ENCODE measurements around the gene RAD51AP2. TPM values are rescaled to one million over a fixed set of nuclear protein-coding genes. Genes with fewer than 3 reads are reported as not detected.

Gene RAD51AP2
- total RNA-seq, 1 donor from 2014 or later, result not detected

DNA sequence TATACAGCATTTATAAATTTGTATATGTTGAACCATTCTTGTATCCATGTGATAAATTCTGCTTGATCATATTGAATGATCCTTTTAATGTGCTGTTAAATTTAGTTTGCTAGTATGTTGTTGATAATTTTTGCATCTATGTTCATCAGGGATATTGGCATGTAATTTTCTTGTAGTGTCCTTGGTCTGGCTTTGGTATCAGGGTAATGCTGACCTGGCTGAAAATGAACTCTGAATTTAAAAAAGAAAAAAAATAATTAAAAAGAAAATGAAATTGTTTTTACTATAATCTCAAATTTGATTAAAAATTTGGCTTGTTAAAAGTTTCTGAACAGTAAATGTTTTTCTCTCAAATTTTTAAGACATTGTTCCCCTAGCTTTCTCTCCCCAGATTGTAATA, 46.3 kb downstream of the RAD51AP2 start:
- Histone ChIP-seq H3K27me3 (no peaks in the 10 kb centered on the region), H3K36me3 (no peaks in the 10 kb centered on the region), H3K4me3 (no peak overlapping the region), H3K4me1 (no peaks in the 10 kb centered on the region), H3K27ac (no peak overlapping the region), H3K9me3 (peaks cover 0 to 17% of the 10 kb centered on the region in 2 donors)
- TF ChIP-seq, protein P1, sequence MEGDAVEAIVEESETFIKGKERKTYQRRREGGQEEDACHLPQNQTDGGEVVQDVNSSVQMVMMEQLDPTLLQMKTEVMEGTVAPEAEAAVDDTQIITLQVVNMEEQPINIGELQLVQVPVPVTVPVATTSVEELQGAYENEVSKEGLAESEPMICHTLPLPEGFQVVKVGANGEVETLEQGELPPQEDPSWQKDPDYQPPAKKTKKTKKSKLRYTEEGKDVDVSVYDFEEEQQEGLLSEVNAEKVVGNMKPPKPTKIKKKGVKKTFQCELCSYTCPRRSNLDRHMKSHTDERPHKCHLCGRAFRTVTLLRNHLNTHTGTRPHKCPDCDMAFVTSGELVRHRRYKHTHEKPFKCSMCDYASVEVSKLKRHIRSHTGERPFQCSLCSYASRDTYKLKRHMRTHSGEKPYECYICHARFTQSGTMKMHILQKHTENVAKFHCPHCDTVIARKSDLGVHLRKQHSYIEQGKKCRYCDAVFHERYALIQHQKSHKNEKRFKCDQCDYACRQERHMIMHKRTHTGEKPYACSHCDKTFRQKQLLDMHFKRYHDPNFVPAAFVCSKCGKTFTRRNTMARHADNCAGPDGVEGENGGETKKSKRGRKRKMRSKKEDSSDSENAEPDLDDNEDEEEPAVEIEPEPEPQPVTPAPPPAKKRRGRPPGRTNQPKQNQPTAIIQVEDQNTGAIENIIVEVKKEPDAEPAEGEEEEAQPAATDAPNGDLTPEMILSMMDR (IDR thresholded peaks at IDR 0.05), result no peak
- intact Hi-C loops (cut with DNase I), result no loop called here
- no peak for DNase-seq (ENCODE audit: low spot score in 2 of 2)

DNA sequence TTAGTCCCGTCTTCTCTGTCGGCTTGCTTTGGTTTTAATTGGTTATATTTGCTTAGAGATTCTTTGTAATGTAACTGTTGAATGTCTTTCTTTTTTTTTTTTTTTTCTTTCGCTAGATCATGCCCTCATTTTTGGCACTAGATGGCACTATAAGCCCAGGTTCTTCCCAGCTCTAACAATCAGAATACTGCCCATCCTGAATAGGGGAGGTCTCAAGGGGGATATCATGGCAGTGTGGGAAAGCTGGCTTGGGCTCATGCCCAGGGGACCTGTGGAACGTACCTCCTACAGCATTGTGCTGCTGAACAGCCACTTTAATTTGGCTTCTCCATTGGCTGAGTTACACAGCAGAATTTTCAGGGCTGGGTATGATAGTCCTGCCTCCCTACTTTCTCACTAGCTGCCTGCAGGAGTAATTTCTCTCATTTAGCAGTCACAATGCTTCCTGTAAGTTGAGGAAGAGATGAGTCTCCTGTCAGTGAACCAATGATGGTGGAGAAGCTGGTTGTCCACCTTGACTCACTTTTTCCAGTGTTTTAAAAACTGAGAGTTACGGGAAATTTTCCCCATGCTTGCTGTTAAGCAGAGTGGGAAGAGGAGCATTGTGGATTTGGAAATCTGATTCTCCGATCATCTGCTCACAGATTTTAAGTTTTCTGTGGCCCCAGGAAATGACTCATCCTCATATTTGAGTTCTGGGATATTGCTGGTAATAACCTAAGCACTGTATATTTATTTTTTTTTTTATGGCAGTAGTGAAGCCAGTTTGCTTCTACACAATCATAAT, 47.2 kb downstream of the RAD51AP2 start:
- no peaks in the 10 kb centered on the region for H3K4me1 ChIP-seq
- H3K27ac ChIP-seq, result no peak overlapping the region
- no peaks in the 10 kb centered on the region for H3K36me3 ChIP-seq
- no peaks in the 10 kb centered on the region for H3K27me3 ChIP-seq
- intact Hi-C loops (cut with DNase I), result no loop called here
- no peak overlapping the region for H3K4me3 ChIP-seq
- peaks cover 0 to 17% of the 10 kb centered on the region in 2 donors for H3K9me3 ChIP-seq
- TF ChIP-seq, protein P1 (IDR thresholded peaks at IDR 0.05), result no peak
- no peak for DNase-seq (ENCODE audit: low spot score in 2 of 2)

DNA sequence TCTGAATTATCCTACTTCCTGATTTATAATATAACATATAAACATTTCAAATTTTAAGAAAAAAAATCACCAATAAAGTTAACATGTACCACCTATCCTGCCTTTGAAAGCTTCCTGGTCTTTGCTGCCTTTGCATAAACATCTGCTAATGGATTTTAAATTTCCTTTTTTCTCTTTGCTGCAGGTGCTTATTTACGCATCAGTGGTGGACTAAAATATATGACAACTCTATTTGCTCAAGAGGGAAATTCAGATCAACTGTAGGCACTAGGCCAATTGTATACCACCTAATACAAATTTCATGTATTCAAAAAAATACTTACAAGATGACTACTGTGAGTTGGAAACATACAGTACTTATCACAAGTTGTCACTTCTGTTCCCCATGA, 57.2 kb downstream of the RAD51AP2 start:
- Histone ChIP-seq H3K4me3 (no peak overlapping the region), H3K27me3 (no peaks in the 10 kb centered on the region), H3K9me3 (no peaks in the 10 kb centered on the region), H3K4me1 (no peaks in the 10 kb centered on the region), H3K27ac (no peak overlapping the region), H3K36me3 (no peaks in the 10 kb centered on the region)
- DNase-seq (ENCODE audit: low spot score in 2 of 2), result no peak
- TF ChIP-seq, protein P1 (IDR thresholded peaks at IDR 0.05), result no peak
- intact Hi-C loops (cut with DNase I), result no loop called here

Other genes starting within 250 kb of the RAD51AP2 start
- gene VSNL1, start 22.3 kb upstream of the RAD51AP2 start, total RNA-seq, result not detected
- 6.2 TPM for gene SMC6, start 235.4 kb upstream of the RAD51AP2 start, total RNA-seq
- not detected for gene GEN1, start 235.7 kb upstream of the RAD51AP2 start, total RNA-seq